ENCODE measurements around the gene FAM9C.
"Not testable (repeated sequence)": the region's sequence is repeated elsewhere in the genome, so short reads cannot be mapped to it uniquely, and the experiment has no call there.

Gene FAM9C

DNA sequence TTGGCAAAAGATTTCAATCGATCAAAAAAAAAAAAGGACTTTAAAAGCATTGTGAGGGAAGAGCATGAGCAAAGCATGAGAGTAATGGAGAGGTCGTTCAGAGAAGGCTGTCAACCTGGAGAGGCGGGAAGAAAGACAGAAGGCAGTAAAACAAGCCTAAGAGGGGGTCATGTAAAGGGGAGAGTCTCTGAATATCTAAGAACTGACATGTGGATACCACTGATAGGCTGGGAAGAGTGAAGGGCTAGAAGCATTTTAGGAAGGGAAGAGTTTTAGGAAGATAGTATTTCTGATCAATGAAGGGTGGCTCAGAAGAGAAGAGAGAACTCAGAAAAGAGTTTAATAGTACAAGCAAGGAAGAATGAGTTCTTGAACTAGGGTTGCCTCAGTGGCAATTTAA is 7.5 kb downstream of the FAM9C start:
- no peak for DNase-seq

DNA sequence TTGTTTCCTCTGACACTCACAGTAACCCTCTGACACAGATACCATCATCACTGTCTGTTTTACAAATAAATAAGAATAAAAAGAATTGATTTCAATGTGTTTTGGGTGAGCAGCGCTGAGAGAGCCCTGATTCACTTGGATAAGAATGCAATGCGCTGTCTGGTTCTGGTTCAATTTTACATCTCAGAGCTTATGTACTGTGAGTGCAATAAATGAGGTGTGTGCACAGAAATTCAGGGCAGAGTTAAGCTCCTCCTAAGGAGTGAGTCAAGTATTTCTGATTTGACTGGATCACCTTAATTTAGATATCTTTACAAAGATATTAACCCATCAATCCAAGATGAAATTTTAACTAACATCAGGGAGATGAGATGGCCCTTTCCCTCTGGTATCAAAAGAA is 11.2 kb downstream of the FAM9C start:
- no peak for DNase-seq

GRCh38 chrX:13029887-13030771 is 14.3 kb downstream of the FAM9C start:
- DNase-seq = no peak

DNA sequence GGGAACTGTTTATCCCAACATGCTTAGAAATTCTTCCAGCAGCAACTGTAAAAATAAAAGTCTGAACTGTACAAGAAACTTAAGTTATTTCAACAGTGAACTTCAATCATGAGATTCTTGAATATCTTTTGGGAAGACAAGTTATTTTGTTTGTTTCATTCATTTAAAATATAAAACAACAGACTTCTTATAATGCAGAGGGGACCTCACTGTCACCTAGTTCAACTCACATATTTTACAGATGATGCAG is 14.9 kb downstream of the FAM9C start:
- no peak for DNase-seq

GRCh38 chrX:13028871-13029636 is 15.4 kb downstream of the FAM9C start:
- DNase-seq = no peak

- no peak for DNase-seq
Observed at GRCh38 chrX:13026877-13027652, 17.4 kb downstream of the FAM9C start.

DNA sequence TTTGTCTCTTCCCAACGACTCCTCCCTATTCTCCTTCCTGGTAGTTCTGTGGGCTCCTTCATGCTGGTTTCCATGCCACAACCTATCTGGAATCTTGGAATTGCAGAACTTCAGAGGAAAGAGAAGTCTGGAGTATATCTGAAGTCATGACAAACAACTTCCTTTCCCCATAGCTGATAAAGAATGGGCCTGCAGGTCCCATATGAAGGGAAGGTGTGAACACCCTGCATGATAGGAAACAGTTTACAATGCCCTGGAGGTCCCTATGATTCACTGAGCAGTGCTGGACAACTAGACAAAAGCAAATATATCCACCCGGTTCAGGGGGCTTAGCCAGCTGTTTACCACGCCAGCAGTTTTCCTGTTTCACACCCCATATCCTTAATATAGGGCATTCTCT is 19.4 kb downstream of the FAM9C start:
- DNase-seq = no peak

DNA sequence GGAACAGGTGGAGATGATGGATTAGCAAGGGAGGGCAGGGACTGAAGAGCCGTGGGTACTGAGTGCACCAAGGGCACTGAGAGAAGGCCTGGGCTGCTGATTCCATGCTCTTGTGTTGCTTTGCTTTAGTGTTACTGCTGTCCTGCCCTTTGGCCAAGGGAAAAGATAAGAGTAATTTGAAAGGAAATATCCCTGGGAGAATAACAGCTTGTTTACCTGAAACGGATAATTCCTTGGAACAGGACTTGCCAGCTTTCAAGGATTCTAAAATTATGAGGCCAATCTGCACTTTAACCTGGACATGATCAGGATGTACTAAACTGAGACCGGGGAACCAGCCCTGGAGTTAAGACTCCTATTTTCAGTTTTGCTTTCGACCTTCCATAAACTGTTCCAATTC is 20.4 kb downstream of the FAM9C start:
- no peak for DNase-seq

DNA sequence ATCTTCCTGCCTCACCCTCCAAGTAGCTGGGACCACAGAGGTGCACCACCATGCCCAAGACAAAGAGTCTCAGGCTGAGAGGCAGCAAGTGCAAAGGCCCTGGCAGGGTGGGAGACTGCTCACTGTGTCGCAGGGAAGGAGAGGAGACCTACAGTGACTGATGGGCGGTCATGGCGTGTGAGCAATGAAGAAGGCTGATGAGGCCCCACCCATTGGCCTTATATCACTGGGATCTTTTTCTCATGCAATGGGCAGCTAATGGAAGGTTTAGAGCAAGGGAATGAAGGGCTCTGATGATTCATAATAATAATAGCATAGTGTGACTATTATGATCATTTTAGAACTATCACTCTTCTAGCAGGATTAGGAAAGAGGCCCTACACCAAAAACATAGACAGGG is 20.9 kb downstream of the FAM9C start:
- no peak for DNase-seq

DNA sequence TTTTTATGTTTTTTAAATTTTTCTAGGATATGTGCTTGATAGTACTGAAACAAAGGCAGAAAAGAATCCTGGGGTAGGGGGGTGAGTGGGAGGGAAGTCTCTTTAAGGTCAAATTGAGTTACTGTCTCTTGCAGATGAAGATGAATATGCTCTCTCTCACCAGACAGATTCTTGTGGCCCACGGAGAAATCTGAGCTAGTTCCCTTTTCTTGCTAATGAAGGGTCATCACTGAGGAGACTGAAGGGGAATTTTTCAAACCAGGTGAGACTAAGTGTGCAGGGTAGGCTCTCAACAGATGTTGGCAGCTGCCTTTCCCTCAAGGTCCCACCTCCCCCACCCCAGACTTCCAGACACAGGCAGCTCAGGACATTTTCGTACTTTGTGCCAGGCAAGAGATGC is 21.5 kb downstream of the FAM9C start:
- DNase-seq = no peak

DNA sequence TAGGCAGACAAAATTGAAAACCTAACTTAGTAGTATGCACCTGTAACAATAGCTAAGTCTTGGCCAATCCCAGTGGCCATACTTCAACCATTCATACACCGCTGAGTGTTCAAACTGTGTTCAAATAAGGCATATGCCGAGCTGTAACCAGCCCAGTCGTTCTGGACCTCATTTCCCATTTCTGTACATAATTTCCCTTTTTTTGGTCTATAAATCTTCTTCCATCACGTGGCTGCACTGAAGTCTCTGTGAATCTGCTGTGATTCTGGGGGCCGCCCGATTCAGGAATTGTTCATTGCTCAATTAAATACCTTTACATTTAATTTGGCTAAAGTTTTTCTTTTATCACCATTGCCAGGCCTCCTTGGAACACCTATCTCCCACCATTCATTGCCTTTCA is 27.7 kb downstream of the FAM9C start:
- not testable (repeated sequence) for DNase-seq

DNA sequence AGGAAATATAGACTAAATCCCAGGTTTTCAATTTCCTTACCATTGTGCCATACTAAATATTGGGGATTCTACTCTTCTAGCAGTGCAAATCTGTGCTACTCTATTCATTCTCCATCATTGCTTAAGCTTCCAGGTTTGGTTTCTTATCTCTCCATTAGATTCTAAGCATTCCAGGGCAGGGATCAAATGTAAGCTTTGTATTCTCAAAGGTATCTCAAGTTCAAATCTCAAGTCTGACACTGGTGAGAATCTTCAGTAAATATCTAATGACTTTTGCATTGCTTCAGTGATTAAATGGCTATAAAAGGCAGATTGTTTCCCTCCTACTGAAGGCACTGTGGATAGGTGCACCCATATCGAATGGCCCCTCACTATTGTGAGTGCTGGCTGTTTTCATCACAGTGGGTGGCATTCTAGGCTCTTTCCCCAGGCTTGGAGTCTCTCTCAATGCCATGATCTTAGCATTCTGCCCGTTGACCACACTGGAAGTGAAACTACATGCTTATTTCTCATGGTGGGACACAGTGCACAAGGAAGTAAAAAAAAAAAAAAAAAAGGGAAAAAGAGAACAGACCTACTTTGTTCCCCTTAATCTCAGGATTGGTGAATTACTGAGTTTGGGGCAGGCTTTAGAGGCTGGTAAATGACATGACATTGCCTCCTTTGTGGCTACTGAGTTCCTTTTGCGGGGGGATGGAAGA is 28.7 kb downstream of the FAM9C start:
- no peak for DNase-seq

GRCh38 chrX:13014111-13015096 is 30.0 kb downstream of the FAM9C start:
- no peak for DNase-seq

DNA sequence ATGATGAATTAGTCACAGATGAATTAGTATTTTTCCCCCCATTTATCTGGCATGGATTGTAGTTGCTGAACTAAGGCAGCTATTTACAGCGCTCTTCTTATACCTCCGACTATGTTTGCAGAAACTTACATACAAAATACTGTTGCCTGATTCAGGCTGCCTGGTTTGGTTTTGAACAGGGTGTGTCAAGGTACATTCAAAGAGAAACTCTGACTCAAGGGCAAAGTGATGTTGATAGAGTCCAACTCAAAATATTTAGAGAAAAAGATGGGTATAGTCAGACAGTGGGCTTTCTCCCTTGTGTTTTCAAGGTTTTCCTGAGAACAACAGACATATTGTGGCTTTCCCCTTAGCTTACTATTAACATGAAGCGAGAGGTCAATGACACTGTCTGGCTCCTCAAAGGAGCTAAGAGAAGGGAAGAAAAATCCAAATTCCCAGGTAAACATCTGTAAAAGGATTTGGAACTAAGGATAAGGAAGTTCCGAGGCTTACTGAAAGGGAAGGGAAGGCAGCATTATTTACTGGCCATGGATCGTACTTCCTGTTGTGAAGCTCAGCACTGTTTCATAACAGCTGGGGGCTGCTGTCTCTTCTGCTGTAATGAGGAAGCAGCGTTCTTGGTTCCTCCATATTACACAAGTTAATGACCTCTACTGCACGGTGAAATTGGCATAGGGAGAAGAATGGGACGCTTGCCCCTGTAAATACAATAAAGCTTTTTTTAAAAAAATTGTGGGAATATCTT is 30.9 kb downstream of the FAM9C start:
- peak; percentile 82 for DNase-seq

GRCh38 chrX:13010546-13010945 is 33.9 kb downstream of the FAM9C start:
- DNase-seq = no peak

DNA sequence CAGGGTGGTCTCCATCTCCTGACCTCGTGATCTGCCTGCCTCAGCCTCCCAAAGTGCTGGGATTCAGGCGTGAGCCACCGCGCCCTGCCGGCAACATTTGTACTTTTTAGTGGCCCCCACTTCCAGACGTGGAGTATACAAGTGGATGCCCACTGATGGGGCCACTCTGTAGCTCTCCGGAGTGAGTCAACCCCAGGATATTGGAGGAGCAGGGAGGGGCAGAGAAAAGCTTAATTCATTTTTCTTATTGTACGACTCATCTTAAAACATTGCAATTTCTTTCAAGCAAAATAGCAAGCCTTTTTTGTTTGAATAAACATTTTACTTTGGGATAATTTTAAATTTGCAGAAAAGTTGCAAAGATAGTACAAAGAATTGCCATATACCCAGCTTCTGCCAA is 34.6 kb downstream of the FAM9C start:
- no peak for DNase-seq

- no peak for DNase-seq
Observed at GRCh38 chrX:13009273-13009672, 35.1 kb downstream of the FAM9C start.

- DNase-seq = no peak
Observed at GRCh38 chrX:13008851-13009250, 35.6 kb downstream of the FAM9C start.

GRCh38 chrX:13008189-13008533 is 36.3 kb downstream of the FAM9C start:
- no peak for DNase-seq

GRCh38 chrX:13007519-13008188 is 36.8 kb downstream of the FAM9C start:
- no peak for DNase-seq

Data from activated CD4-positive, alpha-beta T cell treated with anti-CD3 and anti-CD28 coated beads, Interleukin-2, amount 50 U/mL, for 16 hours (primary cell).